Measurements from ENCODE around the gene IRX1.

The IRX1 gene

DNA sequence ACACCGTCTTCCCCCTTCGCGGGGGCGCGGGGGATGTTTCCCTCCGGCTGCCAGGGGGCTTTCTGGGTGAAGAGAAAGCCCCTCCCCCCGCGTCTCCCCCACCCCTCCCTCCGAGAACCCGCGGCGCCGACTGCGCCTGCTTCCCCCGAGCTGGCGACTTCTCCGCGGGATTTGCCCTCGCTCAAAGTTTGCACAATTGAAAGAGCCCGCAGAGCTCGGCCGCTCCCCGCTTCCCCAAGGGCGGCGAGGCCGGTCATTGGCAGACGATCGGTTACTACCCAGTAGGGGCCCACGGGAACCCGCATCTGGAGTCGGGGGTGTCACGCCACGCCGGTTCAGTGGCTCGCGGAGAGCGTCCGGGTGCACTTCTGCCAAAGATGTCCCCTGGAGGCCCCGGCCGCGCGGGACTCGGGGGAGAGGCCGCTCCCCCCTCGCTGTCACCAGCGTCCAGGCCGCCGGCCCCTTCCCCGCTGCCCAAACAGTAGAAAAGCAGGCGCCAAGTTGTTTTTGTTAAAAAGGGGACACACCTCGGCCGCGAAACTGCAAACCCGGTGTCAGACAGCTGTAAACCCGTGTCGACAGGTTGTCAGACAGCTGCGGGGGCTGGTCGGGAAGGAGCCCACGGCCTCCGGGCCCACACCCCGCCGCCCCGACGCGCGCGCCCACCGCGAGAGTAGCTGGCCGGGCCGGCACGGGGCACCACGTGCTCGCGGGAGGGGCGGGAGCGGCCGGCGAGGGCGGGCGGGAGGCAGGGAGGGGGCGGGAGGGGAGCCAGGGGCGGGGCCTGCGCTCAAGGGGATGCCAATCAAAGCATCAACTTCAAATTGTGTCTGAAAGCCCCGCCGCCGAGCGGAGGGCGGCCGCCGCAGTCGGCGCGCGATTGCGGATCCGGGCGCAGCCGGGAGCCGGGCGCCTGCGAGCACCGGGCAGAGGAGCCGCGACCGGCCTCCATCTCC lies at the start of gene IRX1:
Gene IRX1 (plus strand): TSS at position 827 of the 956 bp plus-strand sequence. CDS start 274 bp downstream, outside the sequence.
- no peak for DNase-seq

GRCh38 chr5:3546028-3546427 lies 49.6 kb upstream of the IRX1 start:
- DNase-seq: no peak

DNA sequence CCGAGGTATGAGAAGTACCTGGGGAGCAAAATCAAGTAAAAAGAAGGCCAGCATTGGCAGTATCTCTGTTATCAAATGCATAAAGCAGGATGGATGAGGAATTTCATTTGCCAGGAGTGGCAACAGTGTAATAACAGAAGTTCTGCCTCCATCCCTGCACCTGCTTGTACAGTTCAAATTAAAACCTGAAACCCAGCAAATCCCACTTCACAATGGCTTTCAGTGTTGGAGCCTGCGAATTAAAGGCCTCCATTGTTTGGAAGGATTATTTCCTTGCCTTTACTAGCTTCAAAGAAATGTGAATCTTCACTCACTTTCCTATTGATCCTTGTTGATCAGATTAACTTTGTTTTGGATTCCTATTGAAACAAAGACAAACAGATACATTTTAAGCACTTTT lies 31.5 kb upstream of the IRX1 start:
- DNase-seq: no peak

DNA sequence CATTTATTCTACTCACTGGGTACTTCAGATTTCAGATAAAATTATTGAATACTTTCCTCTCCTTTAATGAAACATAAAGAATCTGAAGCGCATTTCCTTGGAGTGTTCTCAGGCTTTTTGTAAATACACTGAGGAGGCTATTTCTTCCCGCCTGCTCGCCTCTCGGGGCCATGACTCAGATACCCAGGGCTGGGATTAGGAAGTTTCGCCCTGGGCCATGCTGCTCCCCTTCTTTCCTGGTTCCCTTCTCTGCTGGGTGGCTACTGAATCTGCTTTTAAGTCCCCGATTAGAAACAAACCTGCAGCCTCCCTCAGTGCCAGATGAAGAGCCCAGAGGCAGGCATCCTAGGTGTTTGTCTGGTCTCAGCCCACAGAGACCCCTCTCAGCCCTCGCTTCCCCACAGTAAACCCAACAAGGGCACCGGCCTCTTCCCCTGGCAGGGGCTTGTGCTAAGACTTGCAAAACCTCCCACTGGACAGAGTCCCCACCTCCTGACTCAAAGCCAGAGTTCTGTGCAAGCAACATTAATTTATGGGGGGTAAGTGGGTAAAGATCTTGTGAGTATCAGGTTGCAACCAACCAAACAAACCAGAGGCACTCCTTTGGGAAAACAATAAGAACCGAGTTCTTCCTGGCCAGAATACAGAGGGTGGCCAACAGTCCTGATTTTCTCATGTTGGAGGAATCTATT lies 30.7 kb upstream of the IRX1 start:
- DNase-seq: no peak

GRCh38 chr5:3584724-3585531 lies 10.7 kb upstream of the IRX1 start:
- no peak for DNase-seq

- no peak for DNase-seq
These were observed 5.3 kb upstream of the IRX1 start for GRCh38 chr5:3590161-3590966.

GRCh38 chr5:3590967-3591900 lies 4.4 kb upstream of the IRX1 start:
- DNase-seq: no peak

- no peak for DNase-seq
These were observed 3.3 kb upstream of the IRX1 start for GRCh38 chr5:3592298-3592697.

- no peak for DNase-seq
These were observed 1.7 kb upstream of the IRX1 start for GRCh38 chr5:3593771-3594509.

DNA sequence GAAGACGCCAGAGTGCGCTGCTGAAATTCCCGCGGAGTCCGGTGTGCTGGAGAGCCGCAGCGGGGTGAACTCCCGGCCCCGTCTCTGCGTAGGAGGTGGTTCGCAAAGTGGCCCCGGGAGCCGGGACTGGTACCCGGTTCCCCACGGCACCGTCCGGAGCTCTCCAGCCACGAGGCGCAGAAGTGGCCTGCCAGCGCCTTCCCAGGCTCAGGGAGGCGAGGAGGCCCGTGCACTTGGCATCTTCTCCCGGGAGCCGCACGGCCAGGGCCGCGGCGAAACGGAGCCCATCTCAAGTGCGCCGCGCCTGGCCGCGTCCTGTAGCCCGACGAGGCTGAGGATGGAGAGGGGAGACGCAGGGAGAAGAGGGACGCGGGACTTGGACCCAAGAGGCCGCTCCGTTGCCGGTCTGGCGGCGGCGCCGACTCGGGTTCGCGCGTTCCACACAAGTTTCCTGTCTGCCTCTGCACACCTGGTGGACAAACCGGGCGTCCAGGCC lies 1.1 kb upstream of the IRX1 start:
- no peak for DNase-seq

- DNase-seq: no peak
These were observed 711 bp downstream of the IRX1 start for GRCh38 chr5:3596261-3596825.

- no peak for DNase-seq
These were observed 1.2 kb downstream of the IRX1 start for GRCh38 chr5:3596857-3597166.

- no peak for DNase-seq
These were observed 1.8 kb downstream of the IRX1 start for GRCh38 chr5:3597167-3598007.

GRCh38 chr5:3598207-3598606 lies 2.6 kb downstream of the IRX1 start:
- no peak for DNase-seq

GRCh38 chr5:3598769-3599211 lies 3.2 kb downstream of the IRX1 start:
- DNase-seq: no peak

- no peak for DNase-seq
These were observed 3.8 kb downstream of the IRX1 start for GRCh38 chr5:3599226-3600105.

- DNase-seq: no peak
These were observed 4.8 kb downstream of the IRX1 start for GRCh38 chr5:3600106-3601060.

Data from NCI-H2227 treated with DMSO at 0.1 percent for 48 hours (cell line).